B cell (primary cell): ENCODE measurements around the gene ZNF81. TPM values are rescaled to one million over a fixed set of nuclear protein-coding genes. Genes with fewer than 3 reads are reported as not detected.

Experiments
- ATAC-seq: fragments of 200-7000 bp; cut with Tn5 transposase; one replicate; pipeline ENCODE4 v1.10.0; 2021; ENCODE audit warnings: low read depth, mild to moderate bottlenecking, moderate number of reproducible peaks, moderate library complexity
- CTCF ChIA-PET: fragments of 350-600 bp; sonication (Branson Sonifier 250); formaldehyde crosslinking; loops from one replicate; lab custom pipeline; 2021; ENCODE audit warnings: antibody characterized with exemption, inconsistent platforms; lab: Charles Lee
- POLR2A ChIA-PET: fragments of 350-600 bp; sonication (Branson Sonifier 250); formaldehyde crosslinking; loops from one replicate; lab custom pipeline; 2021; ENCODE audit warnings: antibody characterized with exemption; lab: Charles Lee
- DNase-seq: peaks from one replicate; pipeline ENCODE4 v3.0.0; 2013
- H2AFZ ChIP-seq: 2 replicates; pipeline ENCODE4 v1.6.1; 2012; ENCODE audit warnings: mild to moderate bottlenecking, low read depth, low read length; ENCODE audit not compliant: insufficient read depth, poor library complexity, severe bottlenecking
- H3K27ac ChIP-seq, 2 donors: 1 replicate in 1 of 2; 2 replicates in 1 of 2; pipeline ENCODE4 v1.5.1; 2012 to 2013; ENCODE audit warnings: low read length in 2 of 2, mild to moderate bottlenecking in 2 of 2, moderate library complexity in 1 of 2
- H3K27me3 ChIP-seq, 4 experiments: fragments of 200-600 bp in 1 of 4; sonication (generic) in 1 of 4; replicated peaks in 1 of 4; 1 replicate in 2 of 4; 2 replicates in 2 of 4; pipeline versions ENCODE4 v1.6.1 to v1.7.0; 2013 to 2016; ENCODE audit warnings: low read length in 3 of 4, mild to moderate bottlenecking in 2 of 4, mixed read lengths in 1 of 4, moderate library complexity in 1 of 4; ENCODE audit not compliant: insufficient read depth in 4 of 4, control insufficient read depth in 3 of 4; ENCODE audit errors: control extremely low read depth in 1 of 4
- H3K36me3 ChIP-seq, 2 experiments: replicated peaks in 1 of 2; 1 replicate in 1 of 2; 2 replicates in 1 of 2; pipeline versions ENCODE4 v1.6.1 to v1.7.1; 2013; ENCODE audit warnings: low read length in 1 of 2; ENCODE audit not compliant: insufficient read depth in 2 of 2, control insufficient read depth in 1 of 2; ENCODE audit errors: control extremely low read depth in 1 of 2, extremely low read depth in 1 of 2
- H3K4me1 ChIP-seq, 2 donors: fragments of 200-600 bp in 1 of 2; sonication (generic) in 1 of 2; 1 replicate in 1 of 2; 2 replicates in 1 of 2; pipeline versions ENCODE4 v1.5.1 to v1.6.1; 2013 to 2017; ENCODE audit warnings: low read length in 2 of 2; ENCODE audit not compliant: control insufficient read depth in 2 of 2, insufficient read depth in 2 of 2
- H3K4me2 ChIP-seq: replicated peaks from 2 replicates; pipeline ENCODE3; 2012; ENCODE audit warnings: mild to moderate bottlenecking, low read depth, low read length; ENCODE audit not compliant: poor library complexity, severe bottlenecking
- H3K4me3 ChIP-seq, 5 experiments: fragments of 200-600 bp in 1 of 5; sonication (generic) in 1 of 5; 1 replicate in 3 of 5; 2 replicates in 2 of 5; pipeline versions ENCODE4 v1.5.1 to v1.7.0; 2011 to 2016; ENCODE audit warnings: low read length in 4 of 5, mild to moderate bottlenecking in 4 of 5, low read depth in 2 of 5, control low read depth in 1 of 5, moderate library complexity in 1 of 5; ENCODE audit not compliant: insufficient read depth in 1 of 5; ENCODE audit errors: control extremely low read depth in 1 of 5, extremely low read depth in 1 of 5
- H3K79me2 ChIP-seq: fragments of 200-600 bp; sonication (generic); one replicate; pipeline ENCODE4 v1.6.0; 2016; ENCODE audit warnings: low read length; ENCODE audit not compliant: control insufficient read depth, insufficient read depth
- H3K9ac ChIP-seq: fragments of 200-600 bp; sonication (generic); 2 replicates; pipeline ENCODE4 v1.6.1; 2017; ENCODE audit warnings: mild to moderate bottlenecking, low read length, moderate library complexity
- H3K9me3 ChIP-seq, 3 donors: one replicate each; pipeline versions ENCODE4 v1.6.1 to v1.7.1; 2013; ENCODE audit warnings: low read length in 2 of 3; ENCODE audit not compliant: control insufficient read depth in 2 of 3, insufficient read depth in 1 of 3; ENCODE audit errors: control extremely low read depth in 1 of 3
- H4K20me1 ChIP-seq: 2 replicates; pipeline ENCODE4 v1.6.0; 2012; ENCODE audit warnings: mild to moderate bottlenecking, low read length; ENCODE audit not compliant: insufficient read depth, control insufficient read depth, poor library complexity, severe bottlenecking
- H3K27ac Mint-ChIP-seq: one replicate; pipeline ENCODE4 v1.8.0; 2021; ENCODE audit warnings: mixed read lengths
- H3K27me3 Mint-ChIP-seq: one replicate; pipeline ENCODE4 v1.8.0; 2021; ENCODE audit warnings: mixed read lengths
- H3K4me1 Mint-ChIP-seq: one replicate; pipeline ENCODE4 v1.8.0; 2021; ENCODE audit warnings: mixed read lengths
- H3K4me3 Mint-ChIP-seq: one replicate; pipeline ENCODE4 v1.8.0; 2021; ENCODE audit warnings: mixed read lengths
- H3K9me3 Mint-ChIP-seq: one replicate; pipeline ENCODE4 v1.8.0; 2022; ENCODE audit warnings: mixed read lengths; ENCODE audit not compliant: insufficient read depth
- CTCF ChIP-seq: fragments of 200-600 bp; IDR thresholded peaks from one replicate; pipeline ENCODE4 v1.8.0; 2022; ENCODE audit warnings: antibody characterized with exemption, mild to moderate bottlenecking
- EZH2 ChIP-seq: IDR thresholded peaks from 2 replicates; pipeline ENCODE4 v1.6.1; 2012; ENCODE audit warnings: borderline replicate concordance, low read depth, mild to moderate bottlenecking, moderate library complexity, low read length; ENCODE audit not compliant: insufficient read depth, poor library complexity, severe bottlenecking
- WGBS: methylation state at CpG from one replicate; pipeline ENCODE4 v1.1.5; 2013; ENCODE audit warnings: missing lambda C conversion rate; ENCODE audit not compliant: insufficient coverage; 5-methylcytosine and 5-hydroxymethylcytosine counted together
- intact Hi-C: fragments of 100-400 bp; cut with micrococcal nuclease; formaldehyde crosslinking; loops from one replicate; pipeline ENCODE4 v1.10.0; 2022
- polyA plus RNA-seq: library from polyadenylated mRNA; depleted of rRNA; stranded (reverse); fragments of >200 nt; gene quantifications from 2 replicates; pipeline ENCODE4 v1.2.3, GENCODE V29; 2012
- total RNA-seq, 2 donors: library from RNA; stranded (reverse); fragments of 120-200 nt in 1 of 2; gene quantifications; 1 replicate in 1 of 2; 2 replicates in 1 of 2; pipeline versions ENCODE4 v1.2.3 to v1.2.4, GENCODE V29; 2013 to 2022

Gene ZNF81
- total and polyA plus RNA-seq, 2 donors (not counting 1 experiment from before 2014, with no cell fraction given), result 3.5 to 17.7 TPM

GRCh38 chrX:47864785-47865184 lies 28.1 kb downstream of the ZNF81 start:
- DNase-seq, result no peak
- Histone ChIP-seq H3K9ac (no peak overlapping the region), H3K36me3 (peaks cover 0 to 7% of the 10 kb centered on the region in 2 experiments), H3K79me2 (no peaks in the 10 kb centered on the region), H2AFZ (no peak overlapping the region), H3K9me3 (no peaks in the 10 kb centered on the region), H3K4me3 (no peak overlapping the region), H3K27ac (no peak overlapping the region), H4K20me1 (no peaks in the 10 kb centered on the region), H3K4me1 (no peaks in the 10 kb centered on the region), H3K27me3 (no peaks in the 10 kb centered on the region), H3K4me2 (no peak overlapping the region)
- ChIA-PET POLR2A (no interaction called here), CTCF (no interaction called here)
- Mint-ChIP-seq H3K27me3 (no peaks in the 10 kb centered on the region), H3K4me3 (no peak overlapping the region), H3K27ac (no peak overlapping the region), H3K4me1 (no peaks in the 10 kb centered on the region), H3K9me3 (no peaks in the 10 kb centered on the region)
- intact Hi-C loops, result no loop called here
- ATAC-seq, result no peak
- no CpG with 5 or more reads among the region's 1 CpG for WGBS
- TF ChIP-seq CTCF (no peak), EZH2 (no peak)

GRCh38 chrX:47873123-47873522 lies 36.4 kb downstream of the ZNF81 start:
- no peak overlapping the region for H3K4me3 ChIP-seq
- ChIA-PET POLR2A (no interaction called here), CTCF (no interaction called here)
- peaks cover 0 to 10% (median 3%) of the 10 kb centered on the region in 3 donors for H3K9me3 ChIP-seq
- no peak overlapping the region for H3K9ac ChIP-seq
- H3K36me3 ChIP-seq, result peaks cover 0 to 9% of the 10 kb centered on the region in 2 experiments
- no peaks in the 10 kb centered on the region for H3K79me2 ChIP-seq
- no peaks in the 10 kb centered on the region for H3K4me1 ChIP-seq
- DNase-seq, result no peak
- no peaks in the 10 kb centered on the region for H3K27me3 ChIP-seq
- WGBS, result no CpG with 5 or more reads among the region's 3 CpGs
- no peak overlapping the region for H2AFZ ChIP-seq
- Mint-ChIP-seq H3K27ac (no peak overlapping the region), H3K27me3 (no peaks in the 10 kb centered on the region), H3K4me1 (no peaks in the 10 kb centered on the region), H3K4me3 (no peak overlapping the region), H3K9me3 (no peaks in the 10 kb centered on the region)
- no peak overlapping the region for H3K4me2 ChIP-seq
- ATAC-seq, result no peak
- no peak overlapping the region for H3K27ac ChIP-seq
- intact Hi-C loops, result no loop called here
- no peak for TF ChIP-seq EZH2
- no peak for TF ChIP-seq CTCF
- no peaks in the 10 kb centered on the region for H4K20me1 ChIP-seq
